Gastroesophageal sphincter (tissue), 3 donors: Measurements from ENCODE around the gene CRYGA.

Source experiments
- CTCF ChIP-seq, 4 experiments: fragments of 200-600 bp in 2 of 4; fragments of 450-650 bp in 2 of 4; sonication (generic) in 1 of 4; IDR thresholded peaks; one replicate each; pipeline ENCODE4 v1.5.1; 2017 to 2019; ENCODE audit warnings: antibody characterized with exemption in 4 of 4, mild to moderate bottlenecking in 2 of 4, moderate library complexity in 2 of 4
- POLR2A ChIP-seq, 2 donors: fragments of 450-650 bp; IDR thresholded peaks; one replicate each; pipeline ENCODE4 v1.6.1; 2017; ENCODE audit warnings: antibody characterized with exemption in 2 of 2, mild to moderate bottlenecking in 2 of 2, moderate library complexity in 1 of 2

DNA sequence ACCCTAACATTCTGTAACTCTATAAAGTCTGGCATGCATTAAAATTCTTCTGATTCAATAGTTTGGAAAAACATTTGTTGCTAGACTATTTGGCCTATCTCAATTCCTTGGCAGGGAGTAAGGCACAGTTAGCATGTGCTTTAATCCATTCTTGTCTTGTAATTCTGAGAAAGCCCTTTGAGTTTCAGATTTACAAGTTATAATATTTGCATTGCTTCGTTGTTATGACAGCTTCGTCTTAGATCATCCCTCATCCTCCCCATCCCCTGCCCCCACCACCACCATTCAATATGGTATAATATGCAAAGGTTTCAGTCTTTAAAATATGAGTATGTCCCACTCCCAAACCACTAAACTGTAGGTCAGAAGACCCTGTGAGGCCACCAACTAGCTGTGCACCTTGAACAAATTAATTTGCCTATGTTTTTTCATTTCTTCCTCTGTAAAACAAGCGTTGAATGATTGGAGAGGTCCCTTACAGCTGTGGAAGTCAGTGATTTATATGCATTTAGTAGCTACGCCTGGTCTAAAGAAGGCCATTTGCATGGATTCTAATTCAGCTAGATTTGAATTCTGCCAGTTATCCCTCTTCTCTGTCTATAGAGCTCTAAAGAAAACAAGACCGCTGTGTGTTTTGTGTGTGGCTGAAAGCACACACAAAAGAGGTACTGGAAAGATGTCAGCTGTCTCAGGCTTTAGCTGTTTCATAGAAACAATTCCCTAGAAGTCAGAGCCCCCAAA is 25.9 kb upstream of the CRYGA start:
- TF ChIP-seq POLR2A (IDR thresholded peaks at IDR 0.05) (no peak), CTCF (IDR thresholded peaks at IDR 0.05) (no peak)
